H1 (cell line): Measurements from ENCODE around the gene SLC25A26.

Source experiments
- ASH2L ChIP-seq: fragments of 200-600, 300-600 bp; sonication (generic); IDR thresholded peaks from one replicate; pipeline ENCODE4 v1.7.1; 2017; ENCODE audit warnings: low read length
- BRCA1 ChIP-seq: IDR thresholded peaks from 2 replicates; pipeline ENCODE4 v1.6.1; 2012; ENCODE audit warnings: low read depth, low read length, improper control_type of control experiment
- CHD1 ChIP-seq: IDR thresholded peaks from 2 replicates; pipeline ENCODE4 v1.6.1; 2012; ENCODE audit warnings: low read depth, low read length, improper control_type of control experiment
- CTCF ChIP-seq, 3 experiments: IDR thresholded peaks; 1 replicate in 2 of 3; 2 replicates in 1 of 3; pipeline versions ENCODE4 v1.5.1 to v1.6.1; 2011; ENCODE audit warnings: low read length in 3 of 3, mild to moderate bottlenecking in 3 of 3, inconsistent platforms in 2 of 3, low read depth in 1 of 3, moderate library complexity in 1 of 3; ENCODE audit not compliant: insufficient read depth in 1 of 3; ENCODE audit errors: control extremely low read depth in 1 of 3
- GABPA ChIP-seq: IDR thresholded peaks from 2 replicates; pipeline ENCODE4 v1.6.1; 2011; ENCODE audit warnings: mild to moderate bottlenecking, low read length, moderate library complexity, borderline replicate concordance; ENCODE audit not compliant: insufficient read depth
- NRF1 ChIP-seq: IDR thresholded peaks from 2 replicates; pipeline ENCODE4 v1.6.1; 2011; ENCODE audit warnings: mild to moderate bottlenecking, low read depth, low read length, improper control_type of control experiment
- POU5F1 ChIP-seq: IDR thresholded peaks from 2 replicates; pipeline ENCODE4 v1.6.1; 2011; ENCODE audit warnings: low read depth, mild to moderate bottlenecking, low read length, moderate library complexity
- RFX5 ChIP-seq: IDR thresholded peaks from 2 replicates; pipeline ENCODE4 v1.6.1; 2011; ENCODE audit warnings: low read depth, low read length, improper control_type of control experiment, borderline replicate concordance
- SUZ12 ChIP-seq: fragments of 200-600 bp; sonication (generic); IDR thresholded peaks from 2 replicates; pipeline ENCODE4 v1.6.1; 2012; ENCODE audit warnings: mild to moderate bottlenecking, inconsistent platforms, low read length, moderate library complexity, mixed read lengths
- ZNF274 ChIP-seq: IDR thresholded peaks from 2 replicates; pipeline ENCODE4 v1.7.0; 2012; ENCODE audit warnings: low read length, borderline replicate concordance; ENCODE audit errors: extremely low read depth

- TF ChIP-seq SUZ12 (no peak), GABPA (no peak), ZNF274 (no peak), BRCA1 (no peak), ASH2L (no peak), NRF1 (no peak), POU5F1 (no peak), RFX5 (no peak), CHD1 (no peak), CTCF (IDR thresholded peaks at IDR 0.05; ENCODE audit: control extremely low read depth in 1 of 3, insufficient read depth in 1 of 3, low read depth in 1 of 3, low read length in 3 of 3) (no peak)
These were observed 195.1 kb downstream of the SLC25A26 start for GRCh38 chr3:66415867-66416428.
